GM13976 (cell line): ENCODE data around the gene CYLD.

Experiments used
- DNase-seq: peaks from one replicate; pipeline ENCODE4 v3.0.0; 2012; ENCODE audit warnings: low spot score
- CTCF ChIP-seq: IDR thresholded peaks from 2 replicates; pipeline ENCODE4 v1.5.1; 2012; ENCODE audit warnings: borderline replicate concordance, mild to moderate bottlenecking; ENCODE audit not compliant: insufficient read depth; ENCODE audit errors: extremely low read depth, missing control alignments, control extremely low read depth
- in situ Hi-C: fragments of 300-500 bp; cut with MboI; formaldehyde crosslinking; loops from one replicate; pipeline ENCODE4 v1.12.0; 2022; ENCODE audit warnings: low sequenced_read_pairs, mixed read lengths, inconsistent platforms; ENCODE audit not compliant: unreplicated experiment

The CYLD gene

GRCh38 chr16:50847166-50847565 lies 105.3 kb downstream of the CYLD start:
- in situ Hi-C loops = no loop called here
- no peak for DNase-seq

GRCh38 chr16:50848755-50849514 lies 107.0 kb downstream of the CYLD start:
- no peak for DNase-seq
- in situ Hi-C loops = no loop called here
- TF ChIP-seq CTCF = no peak

More at GRCh38 chr16:50847166-50847565, 105.3 kb downstream of the CYLD start:
- no peak for TF ChIP-seq CTCF
